ENCODE results near the gene LGMN. TPM values are rescaled to one million over a fixed set of nuclear protein-coding genes. Genes with fewer than 3 reads are reported as not detected.

The LGMN gene
- total RNA-seq, 1 donor from 2014 or later: 52.5 TPM

DNA sequence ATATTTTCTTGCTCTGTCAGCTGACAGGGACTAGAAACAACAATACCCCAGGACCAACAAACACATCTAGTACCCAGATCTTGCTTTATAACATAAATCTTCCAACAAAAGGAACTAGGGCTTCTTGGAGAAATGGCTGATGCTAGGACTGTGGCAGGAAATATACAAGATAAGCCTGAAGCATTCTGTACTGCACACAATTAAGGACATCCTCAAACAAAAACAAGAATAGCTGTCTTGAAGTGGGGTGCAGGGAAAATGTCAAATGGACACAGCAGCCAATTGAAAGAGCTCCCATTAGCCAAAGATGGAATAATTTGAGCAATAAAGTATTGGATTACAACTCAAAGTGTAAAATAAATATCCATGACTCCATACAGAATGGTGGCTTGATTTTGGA is 50.0 kb downstream of the LGMN start:
- no peak for DNase-seq (ENCODE audit: low spot score in 2 of 2, unreplicated experiment in 2 of 2)
- no peak overlapping the region for H3K27ac Mint-ChIP-seq
- peaks cover 15% of the 10 kb centered on the region for H3K27me3 Mint-ChIP-seq (ENCODE audit: low read depth)
- H3K4me1 Mint-ChIP-seq: no peaks in the 10 kb centered on the region
- no peak overlapping the region for H3K4me3 Mint-ChIP-seq
- no peaks in the 10 kb centered on the region for H3K9me3 Mint-ChIP-seq
- peaks cover 2% of the 10 kb centered on the region for H3K36me3 Mint-ChIP-seq
- TF ChIP-seq, protein P1, sequence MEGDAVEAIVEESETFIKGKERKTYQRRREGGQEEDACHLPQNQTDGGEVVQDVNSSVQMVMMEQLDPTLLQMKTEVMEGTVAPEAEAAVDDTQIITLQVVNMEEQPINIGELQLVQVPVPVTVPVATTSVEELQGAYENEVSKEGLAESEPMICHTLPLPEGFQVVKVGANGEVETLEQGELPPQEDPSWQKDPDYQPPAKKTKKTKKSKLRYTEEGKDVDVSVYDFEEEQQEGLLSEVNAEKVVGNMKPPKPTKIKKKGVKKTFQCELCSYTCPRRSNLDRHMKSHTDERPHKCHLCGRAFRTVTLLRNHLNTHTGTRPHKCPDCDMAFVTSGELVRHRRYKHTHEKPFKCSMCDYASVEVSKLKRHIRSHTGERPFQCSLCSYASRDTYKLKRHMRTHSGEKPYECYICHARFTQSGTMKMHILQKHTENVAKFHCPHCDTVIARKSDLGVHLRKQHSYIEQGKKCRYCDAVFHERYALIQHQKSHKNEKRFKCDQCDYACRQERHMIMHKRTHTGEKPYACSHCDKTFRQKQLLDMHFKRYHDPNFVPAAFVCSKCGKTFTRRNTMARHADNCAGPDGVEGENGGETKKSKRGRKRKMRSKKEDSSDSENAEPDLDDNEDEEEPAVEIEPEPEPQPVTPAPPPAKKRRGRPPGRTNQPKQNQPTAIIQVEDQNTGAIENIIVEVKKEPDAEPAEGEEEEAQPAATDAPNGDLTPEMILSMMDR (IDR thresholded peaks at IDR 0.05; ENCODE audit: unreplicated experiment): no peak

DNA sequence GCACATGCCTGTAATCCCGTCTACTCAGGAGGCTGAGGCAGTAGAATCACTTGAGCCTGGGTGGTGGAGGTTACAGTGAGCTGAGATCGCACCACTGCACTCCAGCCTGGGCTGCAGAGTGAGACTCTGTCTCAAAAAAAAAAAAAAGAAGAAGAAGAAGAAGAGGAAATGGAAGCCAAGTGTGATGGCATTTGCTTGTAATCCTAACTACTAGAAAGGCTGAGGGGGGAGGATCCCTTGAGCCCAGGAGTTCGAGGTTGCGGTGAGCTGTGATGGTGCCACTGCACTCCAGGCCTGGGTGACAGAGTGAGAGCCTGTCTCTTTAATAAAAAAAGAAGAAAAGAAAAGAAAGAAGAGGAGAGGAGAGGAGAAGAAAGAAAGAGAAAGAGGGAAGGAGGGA is 52.1 kb downstream of the LGMN start:
- TF ChIP-seq, protein P1 (IDR thresholded peaks at IDR 0.05; ENCODE audit: unreplicated experiment): no peak
- no peak for DNase-seq (ENCODE audit: low spot score in 2 of 2, unreplicated experiment in 2 of 2)
- Mint-ChIP-seq H3K4me3 (no peak overlapping the region), H3K9me3 (no peaks in the 10 kb centered on the region), H3K36me3 (no peaks in the 10 kb centered on the region), H3K4me1 (no peaks in the 10 kb centered on the region), H3K27me3 (ENCODE audit: low read depth) (peaks cover 15% of the 10 kb centered on the region), H3K27ac (no peak overlapping the region)

DNA sequence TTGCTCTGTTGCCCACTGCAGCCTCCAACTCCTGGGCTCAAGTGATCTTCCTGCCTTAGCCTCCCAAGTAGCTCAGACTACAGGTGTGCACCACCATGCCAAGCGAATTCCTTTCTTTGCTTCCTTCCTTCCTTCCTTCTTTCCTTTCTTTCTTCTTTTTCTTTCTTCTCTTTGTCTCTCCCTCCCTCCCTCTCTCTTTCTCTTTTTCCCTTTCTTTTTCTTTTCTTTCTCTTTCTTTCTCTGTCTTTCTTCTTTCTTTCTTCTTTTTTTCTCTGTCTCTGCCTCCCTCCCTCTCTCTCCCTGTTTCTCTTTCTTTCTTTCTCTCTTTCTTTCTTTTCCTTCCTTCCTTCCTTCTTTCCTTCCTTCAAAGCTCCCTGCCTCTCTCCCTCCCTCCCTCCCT is 52.9 kb downstream of the LGMN start:
- no peak overlapping the region for H3K27ac Mint-ChIP-seq
- DNase-seq (ENCODE audit: low spot score in 2 of 2, unreplicated experiment in 2 of 2): no peak
- peaks cover 15% of the 10 kb centered on the region for H3K27me3 Mint-ChIP-seq (ENCODE audit: low read depth)
- no peaks in the 10 kb centered on the region for H3K36me3 Mint-ChIP-seq
- no peaks in the 10 kb centered on the region for H3K9me3 Mint-ChIP-seq
- TF ChIP-seq, protein P1 (IDR thresholded peaks at IDR 0.05; ENCODE audit: unreplicated experiment): no peak
- H3K4me1 Mint-ChIP-seq: no peaks in the 10 kb centered on the region
- H3K4me3 Mint-ChIP-seq: no peak overlapping the region

DNA sequence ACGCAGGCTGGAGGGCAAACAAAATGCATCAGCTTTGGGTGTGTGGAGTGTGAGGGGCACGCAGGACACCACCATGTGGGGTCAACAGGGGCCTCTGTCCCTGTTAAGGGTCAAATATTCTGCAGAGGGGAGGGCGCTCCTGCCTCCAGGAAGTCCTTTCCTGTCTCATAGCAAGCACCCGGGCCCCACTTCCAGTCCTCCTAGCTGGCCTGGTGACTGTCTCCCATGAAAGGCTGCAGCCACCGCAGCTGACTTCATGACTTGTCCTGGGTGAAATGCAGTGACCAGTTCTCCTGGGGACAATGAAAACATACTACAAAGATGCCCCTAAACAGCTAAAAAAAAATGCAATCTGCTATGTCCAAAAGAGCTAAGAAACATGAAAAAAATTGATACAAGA is 53.6 kb downstream of the LGMN start:
- H3K36me3 Mint-ChIP-seq: no peaks in the 10 kb centered on the region
- no peak overlapping the region for H3K27ac Mint-ChIP-seq
- H3K4me3 Mint-ChIP-seq: no peak overlapping the region
- H3K9me3 Mint-ChIP-seq: no peaks in the 10 kb centered on the region
- peaks cover 17% of the 10 kb centered on the region for H3K27me3 Mint-ChIP-seq (ENCODE audit: low read depth)
- TF ChIP-seq, protein P1 (IDR thresholded peaks at IDR 0.05; ENCODE audit: unreplicated experiment): no peak
- DNase-seq (ENCODE audit: low spot score in 2 of 2, unreplicated experiment in 2 of 2): no peak
- H3K4me1 Mint-ChIP-seq: no peaks in the 10 kb centered on the region

DNA sequence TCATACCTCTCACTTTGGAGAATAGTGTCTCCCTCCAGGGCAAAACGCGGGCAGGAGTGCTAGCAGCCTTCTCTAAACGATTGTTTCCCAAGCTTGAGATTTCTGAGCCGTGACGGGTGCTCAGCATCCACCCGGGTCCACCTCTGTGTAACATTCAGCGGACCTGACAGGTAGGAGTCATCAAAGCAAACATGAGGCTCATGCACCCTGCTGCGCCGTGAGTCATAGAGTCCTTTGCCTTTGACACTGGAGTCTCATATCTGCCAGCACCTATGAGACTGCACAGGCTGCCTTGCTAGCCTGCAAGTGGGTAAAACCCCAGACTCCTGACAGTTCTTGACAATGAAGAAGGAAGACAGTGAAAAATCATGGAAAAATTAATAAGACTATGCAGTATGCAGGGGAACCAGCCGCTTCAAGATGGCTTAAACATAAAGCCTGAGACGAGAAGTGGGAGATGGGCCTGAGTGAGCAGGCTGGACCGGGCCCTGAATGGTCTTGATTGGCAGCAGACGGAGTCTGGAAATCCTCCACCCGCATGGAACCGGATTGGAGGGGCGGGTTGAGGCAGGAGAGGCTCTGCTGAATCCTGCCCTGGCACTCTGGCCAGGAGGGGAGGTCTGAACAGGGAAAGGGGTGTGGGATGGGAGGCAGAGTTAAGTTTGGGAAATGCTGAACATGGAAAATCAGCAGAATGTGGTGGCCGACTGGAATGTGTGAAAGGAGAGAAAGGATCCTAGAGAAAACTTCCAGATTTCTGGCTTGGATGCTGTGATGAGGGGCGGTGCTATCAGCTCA is 54.2 kb downstream of the LGMN start:
- Mint-ChIP-seq H3K27me3 (ENCODE audit: low read depth) (peaks cover 17% of the 10 kb centered on the region), H3K9me3 (no peaks in the 10 kb centered on the region), H3K4me1 (no peaks in the 10 kb centered on the region), H3K4me3 (no peak overlapping the region), H3K27ac (no peak overlapping the region), H3K36me3 (no peaks in the 10 kb centered on the region)
- TF ChIP-seq, protein P1 (IDR thresholded peaks at IDR 0.05; ENCODE audit: unreplicated experiment): no peak
- no peak for DNase-seq (ENCODE audit: low spot score in 2 of 2, unreplicated experiment in 2 of 2)

Data from mesothelial cell of epicardium (in vitro differentiated cells).